Mononuclear cell (primary cell): ENCODE measurements around the gene CDKN2AIP. TPM values are rescaled to one million over a fixed set of nuclear protein-coding genes. Genes with fewer than 3 reads are reported as not detected.
"Not testable (repeated sequence)": the region's sequence is repeated elsewhere in the genome, so short reads cannot be mapped to it uniquely, and the experiment has no call there.

Source experiments
- H3K27me3 ChIP-seq: 2 replicates; pipeline ENCODE4 v1.6.0; 2011; ENCODE audit warnings: low read length, control low read depth; ENCODE audit not compliant: insufficient read depth
- H3K4me1 ChIP-seq: 2 replicates; pipeline ENCODE4 v1.5.1; 2011; ENCODE audit warnings: mild to moderate bottlenecking, low read length, control low read depth; ENCODE audit not compliant: insufficient read depth
- H3K4me3 ChIP-seq: 2 replicates; pipeline ENCODE4 v1.5.1; 2011; ENCODE audit warnings: mild to moderate bottlenecking, low read length, moderate library complexity
- H3K9me3 ChIP-seq: 2 replicates; pipeline ENCODE4 v1.5.1; 2011; ENCODE audit warnings: low read depth, mild to moderate bottlenecking, control low read depth, low read length
- total RNA-seq: library from RNA; depleted of rRNA; stranded (reverse); fragments of >200 nt; gene quantifications from one replicate; pipeline ENCODE4 v1.2.3, GENCODE V29; 2012

CDKN2AIP gene
- total RNA-seq, 1 donor = 53.4 TPM

DNA sequence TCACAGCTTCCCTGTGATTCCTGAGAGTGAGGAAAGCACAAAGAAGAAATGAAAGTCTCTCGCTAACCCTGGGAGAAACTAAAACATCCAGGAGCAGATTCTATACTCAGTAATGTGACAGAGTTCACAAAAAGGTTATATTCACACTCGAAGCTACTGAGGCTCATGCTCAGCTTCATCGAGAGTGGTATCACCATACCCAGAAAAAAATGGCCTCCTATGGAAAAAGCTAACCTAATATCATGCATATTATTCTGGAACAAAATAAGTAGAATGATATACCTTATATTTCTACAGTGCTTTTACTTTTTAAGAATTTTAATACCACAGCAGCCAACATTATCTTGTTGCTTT is 13.5 kb upstream of the CDKN2AIP start:
- Histone ChIP-seq H3K4me3 (no peak overlapping the region), H3K4me1 (peaks cover 18% of the 10 kb centered on the region), H3K9me3 (no peaks in the 10 kb centered on the region), H3K27me3 (no peaks in the 10 kb centered on the region)

DNA sequence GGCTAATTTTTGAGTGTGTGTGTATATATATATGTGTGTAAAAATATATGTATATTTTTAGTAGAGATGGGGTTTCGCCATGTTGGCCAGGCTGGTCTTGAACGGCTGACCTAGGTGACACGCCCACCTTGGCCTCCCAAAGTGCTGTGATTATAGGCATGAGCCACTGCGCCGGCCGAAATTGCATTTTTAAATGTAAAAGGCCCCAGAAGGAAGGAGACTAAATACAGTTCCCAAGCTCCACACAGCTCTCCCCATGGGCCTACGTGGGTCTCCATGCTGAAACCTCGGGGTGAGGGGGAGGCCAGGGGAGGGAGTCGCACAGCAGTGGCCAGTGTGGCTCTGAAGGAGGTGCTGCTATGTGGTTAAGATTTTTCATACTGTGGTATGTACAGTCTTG is 12.8 kb upstream of the CDKN2AIP start:
- Histone ChIP-seq H3K4me1 (peaks cover 18% of the 10 kb centered on the region), H3K27me3 (no peaks in the 10 kb centered on the region), H3K9me3 (no peaks in the 10 kb centered on the region), H3K4me3 (no peak overlapping the region)

DNA sequence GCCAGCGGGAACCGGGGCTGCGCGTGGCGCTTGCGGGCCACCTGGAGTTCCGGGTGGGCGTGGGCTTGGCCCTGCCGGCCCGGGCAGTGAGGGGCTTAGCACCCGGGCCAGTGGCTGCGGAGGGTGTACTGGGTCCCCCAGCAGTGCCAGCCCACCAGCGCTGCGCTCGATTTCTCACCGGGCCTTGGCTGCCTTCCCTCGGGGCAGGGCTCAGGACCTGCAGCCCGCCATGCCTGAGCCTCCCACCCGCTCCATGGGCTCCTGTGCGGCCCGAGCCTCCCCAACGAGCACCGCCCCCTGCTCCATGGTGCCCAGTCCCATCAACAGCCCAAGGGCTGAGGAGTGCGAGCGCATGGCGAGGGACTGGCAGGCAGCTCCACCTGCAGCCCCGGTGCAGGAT is 11.3 kb upstream of the CDKN2AIP start:
- not testable (repeated sequence) for H3K27me3 ChIP-seq, H3K4me3 ChIP-seq, H3K9me3 ChIP-seq
- peaks cover 18% of the 10 kb centered on the region for H3K4me1 ChIP-seq

DNA sequence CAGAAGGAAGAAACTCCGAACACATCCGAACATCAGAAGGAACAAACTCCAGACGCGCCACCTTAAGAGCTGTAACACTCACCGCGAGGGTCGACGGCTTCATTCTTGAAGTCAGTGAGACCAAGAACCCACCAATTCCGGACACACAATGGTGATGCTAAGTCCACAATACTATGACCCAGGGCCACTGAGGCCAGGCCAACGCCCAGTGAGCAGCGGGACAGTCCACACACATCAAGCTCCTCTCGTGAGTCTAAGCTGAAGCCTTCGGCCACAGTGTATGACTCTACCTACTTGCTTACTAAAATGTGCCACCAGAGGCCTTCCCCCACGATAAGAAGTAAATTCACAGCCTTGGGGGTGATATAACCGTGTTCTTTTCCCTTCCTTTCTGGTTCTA is 10.2 kb upstream of the CDKN2AIP start:
- H3K4me1 ChIP-seq = peaks cover 18% of the 10 kb centered on the region
- no peaks in the 10 kb centered on the region for H3K9me3 ChIP-seq
- no peak overlapping the region for H3K4me3 ChIP-seq
- H3K27me3 ChIP-seq = no peaks in the 10 kb centered on the region

DNA sequence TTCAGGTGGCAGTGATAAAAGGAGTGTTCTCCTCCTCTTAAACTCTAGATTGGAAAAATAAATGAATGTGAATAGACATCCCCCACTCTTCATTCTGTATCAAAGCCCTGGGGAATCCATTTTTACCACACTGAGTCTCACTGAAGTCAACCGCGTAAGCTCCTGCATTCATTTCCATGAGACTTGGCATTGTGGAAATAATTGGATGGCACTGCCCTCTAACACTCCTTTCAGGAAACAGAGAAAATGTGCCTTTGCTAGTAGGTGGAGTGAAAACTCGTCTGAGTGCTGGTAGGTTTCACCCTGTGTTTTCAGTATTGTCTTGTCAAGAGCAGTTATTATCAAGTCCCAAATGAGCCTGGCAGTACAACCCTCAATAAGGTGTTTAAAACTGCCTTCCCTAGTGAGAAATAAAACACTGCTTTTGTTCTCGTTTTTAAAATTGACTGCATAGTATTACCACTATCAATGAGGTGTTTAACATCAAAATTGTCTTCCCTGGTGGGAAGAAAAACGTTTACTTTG is 9.7 kb upstream of the CDKN2AIP start:
- H3K27me3 ChIP-seq = no peaks in the 10 kb centered on the region
- H3K4me3 ChIP-seq = no peak overlapping the region
- no peaks in the 10 kb centered on the region for H3K9me3 ChIP-seq
- H3K4me1 ChIP-seq = peaks cover 18% of the 10 kb centered on the region

DNA sequence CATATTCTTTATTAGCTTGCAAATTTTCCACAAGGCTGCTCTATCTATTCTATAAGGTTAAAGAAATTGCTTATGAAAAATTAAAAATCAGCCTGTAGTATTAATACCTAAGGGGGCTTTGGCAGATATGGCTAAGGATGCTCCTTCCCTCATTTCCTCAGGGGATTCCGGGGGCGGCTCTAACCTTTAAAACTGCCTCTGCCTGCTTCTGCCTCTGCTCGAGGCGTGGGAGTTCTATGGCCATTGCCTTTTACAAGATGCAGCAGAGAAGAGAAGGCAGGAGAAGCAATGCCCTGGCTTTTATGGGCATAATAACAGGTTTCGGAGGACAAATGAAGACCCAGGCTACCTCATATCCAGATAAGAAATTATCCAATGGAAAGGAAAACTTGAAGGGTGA is 8.6 kb upstream of the CDKN2AIP start:
- Histone ChIP-seq H3K4me1 (peaks cover 10% of the 10 kb centered on the region), H3K9me3 (no peaks in the 10 kb centered on the region), H3K4me3 (no peak overlapping the region), H3K27me3 (no peaks in the 10 kb centered on the region)

DNA sequence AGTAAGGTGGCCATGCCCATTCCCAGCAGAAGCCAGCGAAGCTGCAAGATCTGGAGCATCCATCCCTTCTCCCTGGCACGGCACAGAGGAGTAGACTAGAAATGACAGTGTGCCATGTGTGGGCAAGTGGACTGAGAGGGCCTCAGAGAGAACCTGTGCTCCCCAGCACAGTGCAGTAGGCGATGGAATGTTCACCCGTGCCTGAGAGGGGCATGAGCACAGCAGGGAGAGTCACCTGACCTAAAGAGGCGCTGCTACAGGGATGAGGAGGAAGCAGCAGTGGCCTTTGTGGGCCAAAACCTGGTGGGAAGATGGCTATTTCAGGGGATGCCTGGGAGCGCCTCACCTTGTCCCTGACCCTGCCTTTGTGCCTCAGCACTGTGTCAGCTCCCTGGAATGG is 8.0 kb upstream of the CDKN2AIP start:
- Histone ChIP-seq H3K4me3 (no peak overlapping the region), H3K9me3 (no peaks in the 10 kb centered on the region), H3K27me3 (no peaks in the 10 kb centered on the region), H3K4me1 (peaks cover 7% of the 10 kb centered on the region)

DNA sequence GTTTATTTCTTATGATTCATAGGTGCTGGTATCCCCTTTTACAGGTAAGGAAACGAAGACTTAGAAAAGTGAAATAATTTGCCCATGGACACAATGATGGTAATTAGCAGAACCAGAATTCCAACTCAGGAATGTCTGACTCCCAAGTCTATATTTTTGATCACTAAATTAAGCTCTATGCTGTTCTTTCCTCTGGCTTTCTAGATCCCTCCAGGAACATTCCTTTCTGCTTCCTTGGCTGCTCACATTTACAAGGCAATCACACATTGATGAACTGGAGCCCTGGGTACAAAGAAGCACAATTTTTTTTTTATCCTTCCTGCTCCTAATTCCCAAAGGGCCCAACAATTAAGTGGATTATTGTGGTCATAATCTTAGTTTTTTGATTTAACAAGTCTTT is 7.0 kb upstream of the CDKN2AIP start:
- no peaks in the 10 kb centered on the region for H3K4me1 ChIP-seq
- no peak overlapping the region for H3K4me3 ChIP-seq
- no peaks in the 10 kb centered on the region for H3K9me3 ChIP-seq
- H3K27me3 ChIP-seq = no peaks in the 10 kb centered on the region

DNA sequence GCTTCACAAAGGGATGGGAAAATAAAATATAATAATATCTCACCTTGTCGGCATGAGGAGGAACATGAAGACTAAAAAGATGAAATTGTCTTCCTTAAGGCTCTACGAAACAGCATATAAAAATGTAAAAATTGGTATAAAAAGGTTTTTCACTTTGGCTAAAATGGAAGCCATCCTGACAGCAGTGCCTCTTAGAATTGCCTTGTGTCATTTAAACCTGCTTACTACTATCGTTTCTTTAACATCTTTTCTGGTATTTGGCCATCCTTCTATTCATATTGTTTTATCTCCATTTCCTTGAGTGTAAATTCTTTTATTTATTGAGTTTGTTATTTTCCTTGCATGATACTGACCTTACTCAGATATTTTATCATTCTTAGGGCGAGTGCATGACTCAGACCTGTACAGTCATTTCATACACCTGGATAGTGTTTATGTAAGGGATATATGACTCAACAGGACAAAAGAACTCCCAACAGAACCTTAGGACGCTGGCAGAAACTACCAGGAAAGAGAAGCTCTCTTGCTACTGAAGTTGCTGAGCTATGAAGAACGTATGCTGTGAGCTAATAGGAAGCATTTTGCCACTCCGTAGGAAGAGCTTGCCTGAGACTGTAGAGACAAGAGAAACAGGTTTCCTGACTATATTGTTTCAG is 5.8 kb upstream of the CDKN2AIP start:
- Histone ChIP-seq H3K4me1 (peaks cover 5% of the 10 kb centered on the region), H3K9me3 (no peaks in the 10 kb centered on the region), H3K4me3 (no peak overlapping the region)

DNA sequence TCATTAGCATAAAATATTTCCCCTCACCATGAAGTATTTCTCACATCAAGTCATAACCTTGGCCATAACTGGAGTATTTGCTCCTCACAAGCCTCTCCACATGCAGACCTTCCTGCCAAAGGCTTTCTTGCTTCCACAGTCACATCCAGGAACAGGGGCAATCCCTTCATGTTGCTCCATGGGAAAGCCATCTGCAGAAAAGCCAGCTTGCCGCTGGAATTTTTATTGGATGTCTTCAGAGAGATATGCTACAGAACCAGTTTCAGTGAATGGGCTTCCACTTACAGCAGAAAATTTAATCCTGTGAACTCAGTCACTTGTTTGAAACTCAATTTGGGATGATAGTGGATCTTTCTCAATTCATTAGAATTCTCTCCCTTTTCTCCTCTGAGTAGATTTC is 3.2 kb upstream of the CDKN2AIP start:
- Histone ChIP-seq H3K9me3 (no peaks in the 10 kb centered on the region), H3K4me3 (no peak overlapping the region)

More for the DNA sequence above, 5.8 kb upstream of the CDKN2AIP start:
- H3K27me3 ChIP-seq = no peaks in the 10 kb centered on the region

DNA sequence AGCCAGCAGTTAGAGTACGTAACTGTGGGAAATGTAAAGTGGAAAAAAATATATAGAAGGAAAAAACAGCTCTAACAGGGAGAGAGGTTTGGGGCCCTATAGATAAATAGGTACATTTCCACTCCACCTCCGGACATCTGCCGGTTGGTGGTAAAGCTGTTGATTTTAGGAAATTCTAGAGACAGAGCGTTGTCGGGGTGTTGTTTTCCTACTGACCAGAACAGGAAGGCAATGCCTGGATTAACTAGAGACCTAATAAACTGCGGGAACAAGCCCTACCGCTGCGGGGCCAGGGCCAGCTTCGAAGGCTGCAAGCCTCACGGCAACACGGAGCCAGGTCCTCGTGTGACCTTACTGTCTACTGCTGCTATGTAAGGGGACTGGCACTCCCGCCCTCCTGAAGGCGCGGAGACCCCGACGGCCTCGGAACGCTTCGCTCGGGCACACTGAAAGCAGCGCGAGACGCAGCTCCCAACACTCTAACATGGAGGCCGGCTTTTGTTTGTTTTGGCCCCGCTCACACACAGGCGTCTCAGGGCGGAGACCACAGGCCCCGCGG is 702 bp upstream of the CDKN2AIP start:
- H3K4me3 ChIP-seq = peak overlapping the region; percentile 87
- H3K27me3 ChIP-seq = no peaks in the 10 kb centered on the region
- H3K4me1 ChIP-seq = peaks cover 33% of the 10 kb centered on the region
- H3K9me3 ChIP-seq = no peaks in the 10 kb centered on the region

More for the DNA sequence above, 3.2 kb upstream of the CDKN2AIP start:
- peaks cover 19% of the 10 kb centered on the region for H3K4me1 ChIP-seq
- no peaks in the 10 kb centered on the region for H3K27me3 ChIP-seq

DNA sequence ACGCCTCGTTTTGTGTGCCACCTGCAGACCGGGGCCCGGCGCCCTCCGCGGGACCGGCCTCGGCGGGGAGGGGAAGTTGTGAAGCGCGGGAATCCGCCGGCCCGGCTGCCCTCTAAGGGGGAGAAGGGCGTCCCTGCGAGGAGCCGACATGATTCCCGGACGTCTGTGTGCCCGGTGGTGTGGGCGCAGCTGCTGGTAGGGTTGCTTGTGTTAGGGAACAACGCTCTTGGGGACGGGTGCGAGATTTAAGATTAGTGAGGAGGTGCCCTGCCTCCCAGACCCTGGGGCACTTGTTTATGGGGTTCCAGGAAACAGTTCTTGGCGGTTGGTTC is 627 bp downstream of the CDKN2AIP start:
- Histone ChIP-seq H3K4me1 (peaks cover 33% of the 10 kb centered on the region), H3K27me3 (no peaks in the 10 kb centered on the region), H3K4me3 (peak overlapping the region; percentile 87), H3K9me3 (no peaks in the 10 kb centered on the region)

DNA sequence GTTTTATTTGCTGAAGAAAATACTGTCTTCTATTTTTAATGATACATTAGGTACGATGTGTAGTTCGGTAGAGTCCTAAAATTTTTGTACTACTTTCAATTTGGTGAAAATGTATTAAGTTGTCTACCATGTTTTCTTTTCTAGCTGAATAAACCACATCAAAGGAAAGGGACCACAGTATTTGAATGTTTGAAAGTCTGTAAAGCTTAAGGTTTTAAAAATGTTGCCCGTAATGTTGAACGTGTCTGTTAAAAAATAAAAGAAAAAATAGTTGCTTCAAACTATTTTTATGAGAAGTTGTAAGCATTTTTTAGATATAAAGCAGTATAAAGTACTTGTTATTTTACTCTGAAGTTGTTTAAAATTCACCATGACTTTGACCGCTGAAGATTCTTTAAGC is 3.2 kb downstream of the CDKN2AIP start:
- no peaks in the 10 kb centered on the region for H3K9me3 ChIP-seq
- peaks cover 33% of the 10 kb centered on the region for H3K4me1 ChIP-seq
- H3K4me3 ChIP-seq = no peak overlapping the region
- no peaks in the 10 kb centered on the region for H3K27me3 ChIP-seq

DNA sequence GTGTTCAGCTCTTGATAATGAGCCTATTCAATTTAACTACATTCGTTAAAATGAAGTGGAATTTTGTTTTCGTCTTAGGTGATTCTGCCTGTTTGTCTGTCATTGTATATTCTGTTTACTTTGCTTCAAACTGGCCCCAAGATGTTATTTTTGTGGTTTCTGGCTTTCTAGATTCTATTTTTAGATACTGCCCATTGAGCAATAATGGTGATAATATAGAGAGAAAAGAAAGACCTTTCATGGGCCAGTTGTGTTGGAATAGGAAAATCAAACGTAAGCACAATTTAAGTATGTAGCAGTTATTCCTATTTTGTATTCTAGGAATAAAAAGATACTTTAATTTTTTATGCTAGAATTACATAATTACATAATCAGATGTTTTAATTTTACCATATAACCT is 4.0 kb downstream of the CDKN2AIP start:
- Histone ChIP-seq H3K27me3 (no peaks in the 10 kb centered on the region), H3K9me3 (no peaks in the 10 kb centered on the region), H3K4me3 (no peak overlapping the region), H3K4me1 (peaks cover 29% of the 10 kb centered on the region)

DNA sequence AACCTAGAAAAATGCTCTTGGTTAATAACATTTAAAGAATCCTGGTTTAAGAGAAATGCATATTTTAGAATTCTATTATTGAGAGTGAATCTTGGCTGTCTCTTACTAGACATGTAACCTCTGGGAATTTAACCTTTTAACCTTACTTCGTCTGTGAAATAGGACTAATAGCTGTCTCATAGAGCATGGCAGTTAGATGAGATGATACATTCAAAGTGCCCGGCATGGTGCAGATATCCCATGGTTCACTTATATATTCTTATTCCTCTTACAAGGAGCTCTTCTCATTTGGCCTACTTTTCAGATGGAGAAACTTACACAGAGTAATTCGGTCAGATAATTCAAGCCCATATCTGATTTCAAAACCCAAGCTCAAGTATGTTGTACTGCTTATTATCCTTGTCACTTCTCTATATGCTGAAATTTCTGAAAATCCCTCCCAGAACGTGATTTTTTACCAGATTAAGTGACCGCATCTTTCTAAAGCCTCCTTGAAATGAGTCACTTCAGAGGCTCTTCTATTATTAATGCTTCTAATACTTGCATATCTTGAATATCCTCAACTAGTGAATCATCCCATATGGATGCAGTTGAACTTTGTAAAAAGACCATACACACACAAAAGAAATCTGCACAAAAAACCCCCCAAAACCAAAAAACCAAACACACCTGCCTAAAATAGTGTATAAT is 4.9 kb downstream of the CDKN2AIP start:
- Histone ChIP-seq H3K27me3 (no peaks in the 10 kb centered on the region), H3K4me3 (no peak overlapping the region), H3K4me1 (peaks cover 24% of the 10 kb centered on the region), H3K9me3 (no peaks in the 10 kb centered on the region)

DNA sequence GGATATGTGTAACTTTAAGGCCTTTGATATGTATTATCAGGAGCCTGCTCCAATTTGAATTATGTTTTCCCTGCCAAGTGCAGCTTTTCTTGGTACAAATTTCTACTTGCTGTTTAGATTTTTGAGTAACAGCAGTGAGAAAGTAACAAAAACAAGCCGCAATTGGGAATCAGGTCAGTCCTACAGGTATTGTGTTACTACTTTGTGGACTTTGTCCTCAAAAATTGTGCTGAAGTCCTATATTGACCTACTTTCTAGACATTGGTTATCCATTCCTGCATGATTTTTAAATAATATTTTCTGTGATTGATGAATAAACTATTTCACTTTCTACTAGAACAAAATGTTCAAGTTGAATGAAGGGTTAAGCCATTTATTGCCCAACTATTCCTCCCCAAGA is 5.7 kb downstream of the CDKN2AIP start:
- H3K9me3 ChIP-seq = no peaks in the 10 kb centered on the region

More for the DNA sequence above, 5.7 kb downstream of the CDKN2AIP start:
- no peak overlapping the region for H3K4me3 ChIP-seq
- peaks cover 23% of the 10 kb centered on the region for H3K4me1 ChIP-seq
- no peaks in the 10 kb centered on the region for H3K27me3 ChIP-seq
